ENCODE measurements around the gene MAOB.

MAOB gene

GRCh38 chrX:43741843-43742573 lies 140.2 kb downstream of the MAOB start:
- TF ChIP-seq EZH2phosphoT487 (conservative IDR thresholded peaks at IDR 0.05; ENCODE audit: low read length), result no peak
- TF ChIP-seq CTCF (IDR thresholded peaks at IDR 0.05; ENCODE audit: insufficient read depth, low read length, poor library complexity, severe bottlenecking), result no peak
- Histone ChIP-seq H3F3A (ENCODE audit: insufficient read depth) (no peaks in the 10 kb centered on the region), H3K27me3 (ENCODE audit: low read length) (no peaks in the 10 kb centered on the region)

GRCh38 chrX:43735957-43736356 lies 146.3 kb downstream of the MAOB start:
- Histone ChIP-seq H3K9ac (ENCODE audit: low read length) (no peak overlapping the region), H3K9me2 (replicated peaks; ENCODE audit: insufficient read depth, low read length) (no peaks in the 10 kb centered on the region), H3K27me3 (ENCODE audit: low read length) (no peaks in the 10 kb centered on the region), H3K9me3 (ENCODE audit: insufficient read depth, low read length) (no peaks in the 10 kb centered on the region), H3K36me3 (ENCODE audit: low read length) (no peaks in the 10 kb centered on the region), H3K4me2 (ENCODE audit: low read depth, low read length, poor library complexity, severe bottlenecking) (no peak overlapping the region), H3K79me2 (ENCODE audit: insufficient read depth, low read length) (no peaks in the 10 kb centered on the region), H3K27ac (ENCODE audit: low read depth, low read length) (no peak overlapping the region), H3K4me3 (ENCODE audit: insufficient read depth, low read length, poor library complexity, severe bottlenecking) (no peak overlapping the region), H4K20me1 (ENCODE audit: low read depth, low read length) (no peaks in the 10 kb centered on the region), H2AFZ (ENCODE audit: low read depth, low read length, severe bottlenecking) (no peak overlapping the region), H3F3A (ENCODE audit: insufficient read depth) (no peaks in the 10 kb centered on the region)
- TF ChIP-seq EZH2phosphoT487 (conservative IDR thresholded peaks at IDR 0.05; ENCODE audit: low read length) (no peak), CTCF (IDR thresholded peaks at IDR 0.05; ENCODE audit: insufficient read depth, low read length, poor library complexity, severe bottlenecking) (no peak)

More at GRCh38 chrX:43741843-43742573, 140.2 kb downstream of the MAOB start:
- Histone ChIP-seq H4K20me1 (ENCODE audit: low read depth, low read length) (no peaks in the 10 kb centered on the region), H3K36me3 (ENCODE audit: low read length) (no peaks in the 10 kb centered on the region), H3K27ac (ENCODE audit: low read depth, low read length) (no peak overlapping the region), H3K9me2 (replicated peaks; ENCODE audit: insufficient read depth, low read length) (no peaks in the 10 kb centered on the region), H3K4me3 (ENCODE audit: insufficient read depth, low read length, poor library complexity, severe bottlenecking) (no peak overlapping the region), H2AFZ (ENCODE audit: low read depth, low read length, severe bottlenecking) (no peak overlapping the region), H3K9ac (ENCODE audit: low read length) (no peak overlapping the region), H3K4me2 (ENCODE audit: low read depth, low read length, poor library complexity, severe bottlenecking) (no peak overlapping the region), H3K9me3 (ENCODE audit: insufficient read depth, low read length) (no peaks in the 10 kb centered on the region), H3K79me2 (ENCODE audit: insufficient read depth, low read length) (no peaks in the 10 kb centered on the region)

- Histone ChIP-seq H3K9me2 (replicated peaks; ENCODE audit: insufficient read depth, low read length) (no peaks in the 10 kb centered on the region), H4K20me1 (ENCODE audit: low read depth, low read length) (no peaks in the 10 kb centered on the region), H3F3A (ENCODE audit: insufficient read depth) (no peaks in the 10 kb centered on the region), H3K36me3 (ENCODE audit: low read length) (no peaks in the 10 kb centered on the region), H2AFZ (ENCODE audit: low read depth, low read length, severe bottlenecking) (no peak overlapping the region), H3K4me3 (ENCODE audit: insufficient read depth, low read length, poor library complexity, severe bottlenecking) (no peak overlapping the region), H3K27me3 (ENCODE audit: low read length) (no peaks in the 10 kb centered on the region), H3K4me2 (ENCODE audit: low read depth, low read length, poor library complexity, severe bottlenecking) (no peak overlapping the region), H3K79me2 (ENCODE audit: insufficient read depth, low read length) (no peaks in the 10 kb centered on the region), H3K9me3 (ENCODE audit: insufficient read depth, low read length) (no peaks in the 10 kb centered on the region), H3K27ac (ENCODE audit: low read depth, low read length) (no peak overlapping the region), H3K9ac (ENCODE audit: low read length) (no peak overlapping the region)
- TF ChIP-seq EZH2phosphoT487 (conservative IDR thresholded peaks at IDR 0.05; ENCODE audit: low read length) (no peak), CTCF (IDR thresholded peaks at IDR 0.05; ENCODE audit: insufficient read depth, low read length, poor library complexity, severe bottlenecking) (no peak)
Observed at GRCh38 chrX:43735534-43735933, 146.7 kb downstream of the MAOB start.

Measured in SU-DHL-6 (cell line).